ENCODE results near the gene GOT2. TPM values are rescaled to one million over a fixed set of nuclear protein-coding genes. Genes with fewer than 3 reads are reported as not detected.
"Not testable (repeated sequence)": the region's sequence is repeated elsewhere in the genome, so short reads cannot be mapped to it uniquely, and the experiment has no call there.

GOT2 gene
- 146 TPM for total RNA-seq

GRCh38 chr16:58733671-58734458 lies at the start of gene GOT2:
TSS of gene GOT2 (minus strand) at chr16:58734316. CDS start at chr16:58734228, 88 bp downstream.
- DNase-seq (ENCODE audit: low spot score): peak; percentile 87

GRCh38 chr16:58779291-58779690 lies 45.2 kb upstream of the GOT2 start:
- not testable (repeated sequence) for DNase-seq (ENCODE audit: low spot score)

GRCh38 chr16:58773870-58774269 lies 39.8 kb upstream of the GOT2 start:
- no peak for DNase-seq (ENCODE audit: low spot score)

- no peak for DNase-seq (ENCODE audit: low spot score)
Measured at GRCh38 chr16:58768145-58768544, 34.0 kb upstream of the GOT2 start.

GRCh38 chr16:58767581-58767980 lies 33.5 kb upstream of the GOT2 start:
- no peak for DNase-seq (ENCODE audit: low spot score)

GRCh38 chr16:58756650-58757332 lies 22.7 kb upstream of the GOT2 start:
- DNase-seq (ENCODE audit: low spot score): no peak

- DNase-seq (ENCODE audit: low spot score): peak; percentile 77
Measured at GRCh38 chr16:58755989-58756649, 22.0 kb upstream of the GOT2 start.

- no peak for DNase-seq (ENCODE audit: low spot score)
Measured at GRCh38 chr16:58753711-58754134, 19.6 kb upstream of the GOT2 start.

- DNase-seq (ENCODE audit: low spot score): no peak
Measured at GRCh38 chr16:58744497-58744896, 10.4 kb upstream of the GOT2 start.

- no peak for DNase-seq (ENCODE audit: low spot score)
Measured at GRCh38 chr16:58741976-58742375, 7.9 kb upstream of the GOT2 start.

- no peak for DNase-seq (ENCODE audit: low spot score)
Measured at GRCh38 chr16:58741166-58741565, 7.0 kb upstream of the GOT2 start.

- no peak for DNase-seq (ENCODE audit: low spot score)
Measured at GRCh38 chr16:58738672-58739296, 4.7 kb upstream of the GOT2 start.

- DNase-seq (ENCODE audit: low spot score): not testable (repeated sequence)
Measured at GRCh38 chr16:58736341-58736740, 2.2 kb upstream of the GOT2 start.

- no peak for DNase-seq (ENCODE audit: low spot score)
Measured at GRCh38 chr16:58734459-58734787, 307 bp upstream of the GOT2 start.

GRCh38 chr16:58733248-58733670 lies 857 bp downstream of the GOT2 start:
- no peak for DNase-seq (ENCODE audit: low spot score)

GRCh38 chr16:58732545-58733247 lies 1.4 kb downstream of the GOT2 start:
- no peak for DNase-seq (ENCODE audit: low spot score)

- no peak for DNase-seq (ENCODE audit: low spot score)
Measured at GRCh38 chr16:58730724-58731370, 3.3 kb downstream of the GOT2 start.

- no peak for DNase-seq (ENCODE audit: low spot score)
Measured at GRCh38 chr16:58727796-58728568, 6.1 kb downstream of the GOT2 start.

- DNase-seq (ENCODE audit: low spot score): no peak
Measured at GRCh38 chr16:58727028-58727781, 6.9 kb downstream of the GOT2 start.

- no peak for DNase-seq (ENCODE audit: low spot score)
Measured at GRCh38 chr16:58723109-58723508, 11.0 kb downstream of the GOT2 start.
